RWPE1 (cell line): Measurements from ENCODE around the gene H19.

Experiments used
- CTCF ChIA-PET: fragments of 350-600 bp; sonication (Branson Sonifier 250); formaldehyde crosslinking; extraction: SDS; loops from one replicate; lab custom pipeline; 2021; lab: Yijun Ruan, JAX
- POLR2A ChIA-PET: fragments of 400-600 bp; formaldehyde crosslinking; extraction: SDS; loops from one replicate; lab custom pipeline; 2020; ENCODE audit warnings: antibody characterized with exemption; ENCODE audit not compliant: low non-redundant PET; lab: Yijun Ruan, JAX
- DNase-seq: peaks from one replicate; pipeline ENCODE4 v3.0.0; 2012; ENCODE audit warnings: low spot score
- H3K27ac ChIP-seq: fragments of 450-650 bp; 2 replicates; pipeline ENCODE4 v1.5.1; 2017
- CTCF ChIP-seq: fragments of 450-650 bp; conservative IDR thresholded peaks from 2 replicates; pipeline ENCODE4 v1.5.1; 2017; ENCODE audit warnings: low read depth, mild to moderate bottlenecking

Gene H19

GRCh38 chr11:1959786-1960185 is 37.9 kb downstream of the H19 start:
- H3K27ac ChIP-seq: no peak overlapping the region
- POLR2A ChIA-PET: no interaction called here
- TF ChIP-seq CTCF: no peak
- DNase-seq: no peak
- CTCF ChIA-PET: no interaction called here

GRCh38 chr11:1958367-1958766 is 39.3 kb downstream of the H19 start:
- CTCF ChIA-PET: interaction anchor here (0.7 kb wide), 1 partner anchor 33 kb away, joined by 4 read pairs; no protein-coding TSS in a partner anchor
- no peak for DNase-seq
- no peak for TF ChIP-seq CTCF
- POLR2A ChIA-PET: no interaction called here
- H3K27ac ChIP-seq: no peak overlapping the region

GRCh38 chr11:1953489-1954266 is 44.0 kb downstream of the H19 start:
- TF ChIP-seq CTCF: no peak
- CTCF ChIA-PET: interaction anchor here (0.5 to 1.8 kb wide), 9 partner anchors 18 to 260 kb away, joined by 3 to 10 read pairs (median 4); no protein-coding TSS in a partner anchor
- H3K27ac ChIP-seq: no peak overlapping the region
- no peak for DNase-seq
- POLR2A ChIA-PET: no interaction called here

GRCh38 chr11:1952806-1953482 is 44.7 kb downstream of the H19 start:
- ChIA-PET CTCF (interaction anchor here (0.5 to 1.0 kb wide), 2 partner anchors 247 to 260 kb away, joined by 3 to 4 read pairs; no protein-coding TSS in a partner anchor), POLR2A (no interaction called here)
- no peak for DNase-seq
- TF ChIP-seq CTCF: no peak
- H3K27ac ChIP-seq: no peak overlapping the region

GRCh38 chr11:1949922-1950321 is 47.7 kb downstream of the H19 start:
- H3K27ac ChIP-seq: no peak overlapping the region
- no peak for TF ChIP-seq CTCF
- ChIA-PET POLR2A (no interaction called here), CTCF (interaction anchor here (0.6 to 0.8 kb wide), 4 partner anchors 20 to 297 kb away, joined by 3 to 4 read pairs (median 4); no protein-coding TSS in a partner anchor)
- DNase-seq: no peak

- H3K27ac ChIP-seq: no peak overlapping the region
- ChIA-PET CTCF (interaction anchor here (0.7 to 2.5 kb wide), 7 partner anchors 67 to 511 kb away, joined by 3 to 16 read pairs (median 4); no protein-coding TSS in a partner anchor), POLR2A (no interaction called here)
- no peak for TF ChIP-seq CTCF
- no peak for DNase-seq
Observed at GRCh38 chr11:1949302-1949701, 48.3 kb downstream of the H19 start.
